SK-N-SH treated with all-trans-retinoic acid at 6 μM for 48 hours (cell line): ENCODE results near the gene PTCHD4.

Source experiments
- ATAC-seq: fragments of 200-7000 bp; cut with Tn5 transposase; 3 replicates; pipeline ENCODE4 v1.9.1; 2020; ENCODE audit warnings: mild to moderate bottlenecking, moderate library complexity
- ARNTL ChIP-seq: fragments of 450-650 bp; formaldehyde crosslinking; IDR thresholded peaks from 2 replicates; pipeline ENCODE4 v1.5.0; 2020; ENCODE audit warnings: low read depth, mild to moderate bottlenecking, moderate library complexity, borderline replicate concordance
- CREB5 ChIP-seq: fragments of 250-450 bp; sonication (Bioruptor Pico); IDR thresholded peaks from 2 replicates; pipeline ENCODE4 v1.5.1; 2020; ENCODE audit warnings: low read depth, mild to moderate bottlenecking, moderate library complexity
- CSRNP3 ChIP-seq: fragments of 250-450 bp; sonication (Bioruptor Pico); IDR thresholded peaks from 2 replicates; pipeline ENCODE4 v1.5.1; 2021; ENCODE audit warnings: mild to moderate bottlenecking, moderate library complexity
- ESRRG ChIP-seq: fragments of 250-450 bp; sonication (Bioruptor Pico); IDR thresholded peaks from 2 replicates; pipeline ENCODE4 v1.6.1; 2021; ENCODE audit warnings: mild to moderate bottlenecking
- GLIS3 ChIP-seq: fragments of 250-450 bp; sonication (Bioruptor Pico); IDR thresholded peaks from 2 replicates; pipeline ENCODE4 v1.5.0; 2020; ENCODE audit warnings: mild to moderate bottlenecking, moderate library complexity
- OSR1 ChIP-seq: fragments of 250-450 bp; sonication (Bioruptor Pico); IDR thresholded peaks from 2 replicates; pipeline ENCODE4 v1.8.0; 2022; ENCODE audit warnings: moderate library complexity, mild to moderate bottlenecking, inconsistent platforms
- POU6F1 ChIP-seq: fragments of 250-450 bp; sonication (Bioruptor Pico); IDR thresholded peaks from 2 replicates; pipeline ENCODE4 v1.8.0; 2021; ENCODE audit warnings: low read depth, mild to moderate bottlenecking, moderate library complexity, borderline replicate concordance
- PPARA ChIP-seq: fragments of 250-450 bp; sonication (Bioruptor Pico); IDR thresholded peaks from 2 replicates; pipeline ENCODE4 v1.5.0; 2020; ENCODE audit warnings: mild to moderate bottlenecking, borderline replicate concordance
- RARB ChIP-seq: fragments of 250-450 bp; sonication (Bioruptor Pico); IDR thresholded peaks from 2 replicates; pipeline ENCODE4 v1.8.0; 2021; ENCODE audit warnings: mild to moderate bottlenecking, moderate library complexity
- SNAI2 ChIP-seq: fragments of 250-450 bp; sonication (Bioruptor Pico); IDR thresholded peaks from 2 replicates; pipeline ENCODE4 v1.5.0; 2020; ENCODE audit warnings: mild to moderate bottlenecking, moderate library complexity
- TOX ChIP-seq: fragments of 250-450 bp; sonication (Bioruptor Pico); IDR thresholded peaks from 2 replicates; pipeline ENCODE4 v1.8.0; 2021; ENCODE audit warnings: mild to moderate bottlenecking, moderate library complexity, borderline replicate concordance
- TSHZ2 ChIP-seq: fragments of 250-450 bp; sonication (Bioruptor Pico); IDR thresholded peaks from 2 replicates; pipeline ENCODE4 v1.5.0; 2020; ENCODE audit warnings: mild to moderate bottlenecking, moderate library complexity
- ZFP3 ChIP-seq: fragments of 250-450 bp; sonication (Bioruptor Pico); IDR thresholded peaks from 2 replicates; pipeline ENCODE4 v1.5.0; 2020; ENCODE audit warnings: mild to moderate bottlenecking, moderate library complexity
- ZNF565 ChIP-seq: fragments of 450-650 bp; formaldehyde crosslinking; conservative IDR thresholded peaks from 2 replicates; pipeline ENCODE4 v1.5.0; 2020; ENCODE audit warnings: low read depth, mild to moderate bottlenecking, moderate library complexity
- ZNF70 ChIP-seq: fragments of 450-650 bp; formaldehyde crosslinking; IDR thresholded peaks from 2 replicates; pipeline ENCODE4 v1.5.0; 2020; ENCODE audit warnings: mild to moderate bottlenecking, moderate library complexity
- ZNF8 ChIP-seq: fragments of 450-650 bp; formaldehyde crosslinking; IDR thresholded peaks from 2 replicates; pipeline ENCODE4 v1.5.0; 2020; ENCODE audit warnings: mild to moderate bottlenecking, moderate library complexity
- TF ChIP-seq, protein P1 (sequence below): fragments of 250-450 bp; sonication (Bioruptor Pico); IDR thresholded peaks from 2 replicates; pipeline ENCODE4 v1.8.0; 2020; ENCODE audit warnings: mild to moderate bottlenecking, moderate library complexity, borderline replicate concordance

The PTCHD4 gene

DNA sequence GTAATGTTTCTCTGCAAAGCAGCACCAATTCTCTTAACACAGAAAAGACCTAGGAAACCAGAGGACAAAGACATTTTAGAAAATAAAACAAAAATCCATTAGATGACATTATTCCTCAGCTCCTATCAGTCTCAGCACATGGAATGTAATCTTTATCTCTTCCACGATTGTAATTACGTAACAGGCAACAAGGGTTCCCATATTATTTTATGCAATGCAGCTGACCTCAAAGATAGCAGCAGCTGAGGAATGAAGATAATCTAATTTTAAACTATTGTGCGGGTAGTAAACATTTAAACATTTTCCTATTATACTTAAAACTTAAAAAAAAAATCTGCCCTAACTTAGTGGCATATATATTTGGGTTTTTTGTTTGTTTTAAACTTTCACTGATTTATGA is 33.0 kb upstream of the PTCHD4 start (continued):
- no peak for TF ChIP-seq POU6F1 (CRISPR knock-in tag)
- no peak for TF ChIP-seq SNAI2 (CRISPR knock-in tag)
- TF ChIP-seq, all 23 proteins: peak for 2

DNA sequence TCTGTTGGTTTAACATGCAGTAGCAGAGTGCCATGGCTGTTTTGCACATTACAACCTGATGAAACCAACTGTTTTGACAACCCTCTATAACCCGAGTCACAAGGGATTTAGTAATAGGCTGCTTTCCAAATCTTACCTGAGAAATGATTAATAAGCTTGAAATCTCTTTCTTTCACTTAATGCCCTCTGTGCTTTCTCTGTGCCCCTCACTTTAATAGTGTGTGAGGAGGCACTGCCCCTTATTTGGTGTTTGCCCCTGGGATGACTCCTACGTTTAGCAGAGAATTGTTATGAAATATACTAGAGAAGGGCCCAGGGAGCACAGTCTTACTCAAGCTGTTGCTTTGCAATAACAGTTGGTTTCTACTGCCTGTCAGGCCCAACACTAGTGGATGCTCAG is 31.0 kb upstream of the PTCHD4 start:
- TF ChIP-seq RARB (CRISPR knock-in tag) (no peak), POU6F1 (CRISPR knock-in tag) (no peak), TSHZ2 (no peak), ZNF8 (no peak), PPARA (no peak), GLIS3 (CRISPR knock-in tag) (no peak), CSRNP3 (no peak)
- ATAC-seq = no peak

- no peak for TF ChIP-seq ESRRG (CRISPR knock-in tag)
- no peak for TF ChIP-seq ZNF8
- TF ChIP-seq CREB5 (CRISPR knock-in tag) = no peak
- TF ChIP-seq TSHZ2 = no peak
- no peak for TF ChIP-seq TOX (CRISPR knock-in tag)
- TF ChIP-seq ZNF70 (CRISPR knock-in tag) = no peak
- TF ChIP-seq RARB (CRISPR knock-in tag) = no peak
- no peak for TF ChIP-seq ZNF565 (CRISPR knock-in tag)
- no peak for TF ChIP-seq ARNTL (CRISPR knock-in tag)
- no peak for ATAC-seq
These were observed 29.0 kb upstream of the PTCHD4 start for GRCh38 chr6:48139818-48140614.

DNA sequence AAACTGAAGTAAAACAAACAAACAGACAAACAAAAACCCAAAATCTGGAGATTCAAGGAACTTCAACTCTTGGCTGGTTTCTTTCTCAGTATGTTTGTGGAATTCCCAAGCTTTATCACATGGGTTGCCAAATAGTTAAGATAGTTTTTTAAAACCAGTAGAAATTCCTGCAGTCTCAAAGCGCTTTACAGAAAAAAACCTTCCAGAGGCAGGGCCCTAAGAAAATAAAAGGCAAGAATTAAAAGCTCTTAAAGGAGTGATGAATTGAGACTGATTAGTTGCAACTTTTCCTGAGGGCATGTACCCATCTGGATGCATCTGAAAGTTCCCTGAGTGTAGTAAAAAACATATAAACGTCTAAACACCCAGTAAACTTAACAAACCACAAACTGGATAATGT is 25.9 kb upstream of the PTCHD4 start:
- no peak for ATAC-seq
- TF ChIP-seq OSR1 (CRISPR knock-in tag) = no peak
- no peak for TF ChIP-seq ZFP3 (CRISPR knock-in tag)
- TF ChIP-seq CSRNP3 = no peak
- no peak for TF ChIP-seq CREB5 (CRISPR knock-in tag)
- TF ChIP-seq PPARA = no peak
- TF ChIP-seq GLIS3 (CRISPR knock-in tag) = no peak
- no peak for TF ChIP-seq TOX (CRISPR knock-in tag)
- TF ChIP-seq, protein P1, sequence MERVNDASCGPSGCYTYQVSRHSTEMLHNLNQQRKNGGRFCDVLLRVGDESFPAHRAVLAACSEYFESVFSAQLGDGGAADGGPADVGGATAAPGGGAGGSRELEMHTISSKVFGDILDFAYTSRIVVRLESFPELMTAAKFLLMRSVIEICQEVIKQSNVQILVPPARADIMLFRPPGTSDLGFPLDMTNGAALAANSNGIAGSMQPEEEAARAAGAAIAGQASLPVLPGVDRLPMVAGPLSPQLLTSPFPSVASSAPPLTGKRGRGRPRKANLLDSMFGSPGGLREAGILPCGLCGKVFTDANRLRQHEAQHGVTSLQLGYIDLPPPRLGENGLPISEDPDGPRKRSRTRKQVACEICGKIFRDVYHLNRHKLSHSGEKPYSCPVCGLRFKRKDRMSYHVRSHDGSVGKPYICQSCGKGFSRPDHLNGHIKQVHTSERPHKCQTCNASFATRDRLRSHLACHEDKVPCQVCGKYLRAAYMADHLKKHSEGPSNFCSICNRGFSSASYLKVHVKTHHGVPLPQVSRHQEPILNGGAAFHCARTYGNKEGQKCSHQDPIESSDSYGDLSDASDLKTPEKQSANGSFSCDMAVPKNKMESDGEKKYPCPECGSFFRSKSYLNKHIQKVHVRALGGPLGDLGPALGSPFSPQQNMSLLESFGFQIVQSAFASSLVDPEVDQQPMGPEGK = no peak
- TF ChIP-seq RARB (CRISPR knock-in tag) = no peak
- TF ChIP-seq ZNF8 = no peak
